ENCODE measurements around the gene C6orf120.

C6orf120 gene

GRCh38 chr6:169701954-169702839 lies at the start of gene C6orf120, which contains the start of gene WDR27:
Gene C6orf120 (plus strand): TSS chr6:169702126. CDS start chr6:169702460, 334 bp downstream.
Gene WDR27 (minus strand): TSS chr6:169702029. CDS start chr6:169689005, 13,024 bp downstream.
- DNase-seq (ENCODE audit: extremely low read depth in 1 of 2, low read depth in 1 of 2) = peak; percentile 94 to 95

GRCh38 chr6:169652896-169653295 lies 49.0 kb upstream of the C6orf120 start:
- DNase-seq (ENCODE audit: extremely low read depth in 1 of 2, low read depth in 1 of 2) = no peak

DNA sequence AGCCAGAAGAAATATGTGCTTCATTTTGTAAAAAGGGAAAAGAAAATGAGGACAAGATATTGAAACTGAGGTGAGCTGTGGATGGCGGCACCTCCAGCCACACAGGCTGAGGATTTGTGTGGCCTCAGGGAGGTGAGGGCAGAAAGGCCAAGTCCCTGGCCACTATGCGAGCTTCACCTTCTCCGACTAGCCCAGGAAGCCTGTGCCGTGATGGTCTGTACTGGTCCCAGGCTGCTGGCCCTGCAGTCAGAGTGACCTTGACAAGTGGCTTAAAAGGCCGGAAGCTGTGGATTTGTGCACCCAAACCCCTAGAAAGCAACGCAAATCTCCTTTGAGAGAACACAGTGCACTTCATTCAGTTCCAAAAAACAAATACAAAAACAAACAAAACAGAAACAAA lies 48.2 kb upstream of the C6orf120 start:
- DNase-seq (ENCODE audit: extremely low read depth in 1 of 2, low read depth in 1 of 2) = no peak

- peak; percentile 30 to 42 for DNase-seq (ENCODE audit: extremely low read depth in 1 of 2, low read depth in 1 of 2)
Observed at GRCh38 chr6:169654598-169655391, 47.1 kb upstream of the C6orf120 start.

- DNase-seq (ENCODE audit: extremely low read depth in 1 of 2, low read depth in 1 of 2) = no peak
Observed at GRCh38 chr6:169656546-169657283, 45.2 kb upstream of the C6orf120 start.

GRCh38 chr6:169657284-169657610 lies 44.7 kb upstream of the C6orf120 start:
- DNase-seq (ENCODE audit: extremely low read depth in 1 of 2, low read depth in 1 of 2) = no peak

DNA sequence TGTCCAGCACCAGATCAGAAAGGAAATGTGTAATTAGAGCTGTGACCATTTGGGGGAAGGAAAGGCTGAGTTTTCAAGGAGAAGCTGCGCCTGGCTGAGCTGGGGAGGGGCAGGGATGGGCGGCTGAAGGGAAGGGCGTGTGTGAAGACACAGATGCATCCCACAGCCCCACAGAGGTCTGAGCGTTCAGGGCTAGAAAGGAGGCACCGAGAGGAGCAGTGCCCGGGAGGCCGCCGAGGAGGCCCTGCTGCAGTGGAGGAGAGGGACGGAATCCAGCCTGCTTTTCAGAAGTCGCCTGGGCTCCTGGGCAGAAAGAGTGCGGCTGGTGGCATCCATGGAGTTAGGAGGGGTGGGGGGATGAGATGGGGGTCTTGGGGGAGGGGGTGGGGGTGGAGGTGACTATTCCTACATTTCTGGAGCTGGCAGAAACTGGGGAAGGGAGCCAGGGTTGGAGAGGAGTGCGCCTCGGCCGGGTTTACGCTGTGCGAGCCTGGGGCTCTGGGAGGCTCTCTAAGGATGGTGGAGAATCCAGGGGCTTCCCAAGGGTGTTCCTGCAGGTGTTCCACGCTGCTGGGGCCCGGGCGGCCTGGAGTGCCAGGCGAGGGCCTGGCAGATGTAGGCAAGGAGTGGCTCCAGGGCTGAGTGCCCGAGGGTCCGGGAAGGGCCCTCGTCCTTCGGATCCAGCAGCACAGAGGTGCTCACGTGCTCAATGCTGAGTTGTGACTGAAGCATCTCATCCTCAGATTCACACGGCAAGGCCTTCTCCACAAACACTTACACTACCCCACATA lies 41.9 kb upstream of the C6orf120 start:
- DNase-seq (ENCODE audit: extremely low read depth in 1 of 2, low read depth in 1 of 2) = no peak

- no peak for DNase-seq (ENCODE audit: extremely low read depth in 1 of 2, low read depth in 1 of 2)
Observed at GRCh38 chr6:169660751-169661390, 41.1 kb upstream of the C6orf120 start.

DNA sequence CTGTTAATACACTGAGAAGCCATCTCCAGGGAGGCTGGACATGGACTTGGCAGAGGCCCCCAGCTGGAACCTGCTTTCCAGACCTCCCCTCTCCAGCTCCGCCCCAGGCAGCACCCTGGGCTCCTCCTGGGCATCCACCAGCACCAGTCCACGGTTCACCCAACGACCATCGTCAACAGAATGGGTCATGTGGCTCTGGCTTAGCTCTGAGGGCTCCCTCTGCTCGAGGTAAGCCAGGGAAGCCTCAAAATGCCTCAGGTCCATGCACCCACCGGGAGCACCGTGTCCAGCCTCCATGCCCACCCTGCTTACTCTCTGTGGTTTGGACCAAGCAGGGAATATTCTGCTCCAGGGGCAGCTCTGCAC lies 40.6 kb upstream of the C6orf120 start:
- no peak for DNase-seq (ENCODE audit: extremely low read depth in 1 of 2, low read depth in 1 of 2)

GRCh38 chr6:169663468-169663867 lies 38.5 kb upstream of the C6orf120 start:
- no peak for DNase-seq (ENCODE audit: extremely low read depth in 1 of 2, low read depth in 1 of 2)

DNA sequence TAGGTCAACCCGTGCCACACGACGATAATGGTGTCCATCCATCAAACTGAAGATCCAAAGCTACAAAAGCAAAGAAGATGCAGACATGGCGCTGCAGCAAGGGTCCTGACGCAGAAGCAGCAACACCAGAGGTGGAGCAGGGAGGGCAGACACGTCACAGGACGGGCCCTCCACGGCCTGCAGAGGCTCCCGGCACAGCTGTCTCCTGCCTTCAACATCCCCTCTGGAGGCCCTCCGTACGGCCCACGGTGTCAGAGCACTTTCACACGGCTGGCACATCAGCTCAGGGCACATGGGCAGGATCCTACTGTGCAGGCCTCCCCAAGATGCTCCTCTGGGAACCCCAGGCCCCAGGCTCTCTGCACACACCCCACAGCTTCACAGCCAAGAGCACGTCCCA lies 37.7 kb upstream of the C6orf120 start:
- DNase-seq (ENCODE audit: extremely low read depth in 1 of 2, low read depth in 1 of 2) = no peak

DNA sequence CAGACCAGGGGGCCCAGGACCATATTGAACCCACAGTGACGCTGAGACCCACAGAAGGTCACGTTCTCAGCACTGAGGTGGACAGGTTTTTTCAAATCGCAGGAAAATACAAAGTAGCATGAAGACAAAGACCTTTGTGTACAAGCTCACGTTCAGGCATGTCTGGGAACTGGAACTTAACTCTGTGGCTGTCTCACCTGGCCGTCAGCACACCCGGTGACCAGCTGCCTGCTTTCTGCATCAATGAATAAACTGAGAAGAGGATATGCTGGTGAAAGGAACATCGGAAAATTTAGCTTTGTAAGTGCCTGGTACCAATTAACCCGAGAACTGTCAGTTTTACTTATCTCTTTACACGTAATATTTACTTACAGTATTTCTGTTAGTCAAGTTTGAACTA lies 36.6 kb upstream of the C6orf120 start:
- no peak for DNase-seq (ENCODE audit: extremely low read depth in 1 of 2, low read depth in 1 of 2)

GRCh38 chr6:169666441-169666840 lies 35.5 kb upstream of the C6orf120 start:
- DNase-seq (ENCODE audit: extremely low read depth in 1 of 2, low read depth in 1 of 2) = no peak

- DNase-seq (ENCODE audit: extremely low read depth in 1 of 2, low read depth in 1 of 2) = no peak
Observed at GRCh38 chr6:169667716-169668115, 34.2 kb upstream of the C6orf120 start.

DNA sequence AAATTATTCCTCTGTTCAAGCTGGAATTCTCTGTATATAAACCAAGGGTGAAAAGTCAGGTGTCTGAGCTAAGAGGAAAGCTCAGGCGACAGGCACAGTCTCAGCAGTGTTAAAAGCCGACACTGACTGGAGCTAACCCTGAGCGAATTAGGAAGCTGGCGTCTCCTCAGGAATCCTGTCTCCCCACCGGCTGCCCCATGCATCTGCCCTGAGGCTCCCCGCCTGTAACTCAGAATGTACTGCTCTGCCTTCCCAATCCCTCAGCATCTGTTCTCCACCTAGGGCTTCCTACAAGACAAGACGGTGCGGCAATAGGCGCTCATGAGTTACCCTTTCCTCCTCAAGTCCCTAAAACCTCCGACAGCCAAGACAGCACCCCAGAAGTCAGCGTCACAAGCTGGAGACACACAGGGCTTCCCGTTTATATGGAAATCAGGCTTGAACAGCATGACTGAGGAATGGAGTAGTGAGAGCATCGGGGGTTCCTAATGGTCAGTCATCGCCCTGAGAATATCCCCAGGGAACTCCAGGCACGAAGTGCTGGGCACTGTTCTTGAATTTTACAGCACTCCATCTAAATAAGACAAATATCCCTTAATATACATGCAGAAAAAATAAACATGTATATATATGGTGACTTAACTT lies 33.6 kb upstream of the C6orf120 start:
- DNase-seq (ENCODE audit: extremely low read depth in 1 of 2, low read depth in 1 of 2) = no peak

- no peak for DNase-seq (ENCODE audit: extremely low read depth in 1 of 2, low read depth in 1 of 2)
Observed at GRCh38 chr6:169669147-169669546, 32.8 kb upstream of the C6orf120 start.

GRCh38 chr6:169669889-169670288 lies 32.0 kb upstream of the C6orf120 start:
- DNase-seq (ENCODE audit: extremely low read depth in 1 of 2, low read depth in 1 of 2) = no peak

- no peak for DNase-seq (ENCODE audit: extremely low read depth in 1 of 2, low read depth in 1 of 2)
Observed at GRCh38 chr6:169671563-169671962, 30.4 kb upstream of the C6orf120 start.

- DNase-seq (ENCODE audit: extremely low read depth in 1 of 2, low read depth in 1 of 2) = no peak
Observed at GRCh38 chr6:169675011-169675410, 26.9 kb upstream of the C6orf120 start.

- no peak for DNase-seq (ENCODE audit: extremely low read depth in 1 of 2, low read depth in 1 of 2)
Observed at GRCh38 chr6:169677096-169677495, 24.8 kb upstream of the C6orf120 start.

Measured in activated CD8-positive, alpha-beta memory T cell treated with anti-CD3 and anti-CD28 coated beads for 1 hour (primary cell).